ENCODE measurements around the gene TF. TPM values are rescaled to one million over a fixed set of nuclear protein-coding genes. Genes with fewer than 3 reads are reported as not detected.

The TF gene
- total and polyA plus RNA-seq, 4 donors = 5,045 to 9,659 (median 6,266) TPM

GRCh38 chr3:133697960-133698359 lies 48.2 kb upstream of the TF start:
- no peak overlapping the region for H3K27ac ChIP-seq (ENCODE audit: low read depth in 1 of 2, low read length in 2 of 2)
- WGBS = 93% methylated on average over 2 of the region's 2 CpGs
- no peak for TF ChIP-seq RXRA (IDR thresholded peaks at IDR 0.05)
- no peak for TF ChIP-seq GABPA (IDR thresholded peaks at IDR 0.05 in 1 of 2, conservative IDR thresholded peaks at IDR 0.05 in 1 of 2)
- no peak for TF ChIP-seq CTCF (IDR thresholded peaks at IDR 0.05; ENCODE audit: low read depth, low read length, missing input control)
- TF ChIP-seq FOXA1 (IDR thresholded peaks at IDR 0.05) = no peak
- no peak for TF ChIP-seq RAD21 (IDR thresholded peaks at IDR 0.05)
- no peak for TF ChIP-seq ATF3 (IDR thresholded peaks at IDR 0.05)
- TF ChIP-seq NR2F2 (IDR thresholded peaks at IDR 0.05) = no peak
- TF ChIP-seq REST (IDR thresholded peaks at IDR 0.05) = no peak
- TF ChIP-seq YY1 (IDR thresholded peaks at IDR 0.05) = no peak
- TF ChIP-seq MAX (IDR thresholded peaks at IDR 0.05) = no peak
- no peak for TF ChIP-seq SP1 (IDR thresholded peaks at IDR 0.05)
- no peak for TF ChIP-seq EGR1 (IDR thresholded peaks at IDR 0.05; ENCODE audit: low read depth in 2 of 2)
- no peak for TF ChIP-seq TAF1 (conservative IDR thresholded peaks at IDR 0.05)
- H3K4me1 ChIP-seq (ENCODE audit: control insufficient read depth in 4 of 4, insufficient read depth in 4 of 4, low read length in 3 of 4) = peaks cover 0 to 4% (median 1%) of the 10 kb centered on the region in 4 donors
- no peaks in the 10 kb centered on the region for H3K27me3 ChIP-seq (ENCODE audit: control insufficient read depth in 4 of 4, insufficient read depth in 4 of 4, low read length in 3 of 4)
- DNase-seq (ENCODE audit: low spot score) = no peak
- H3K9me3 ChIP-seq (ENCODE audit: control insufficient read depth in 4 of 4, low read length in 3 of 4) = peaks cover 0 to 5% (median 0%) of the 10 kb centered on the region in 4 donors
- no peaks in the 10 kb centered on the region for H3K36me3 ChIP-seq (ENCODE audit: control insufficient read depth in 4 of 4, insufficient read depth in 3 of 4, low read depth in 1 of 4, low read length in 3 of 4)
- H3K9ac ChIP-seq (ENCODE audit: low read depth in 1 of 2, low read length in 2 of 2) = no peak overlapping the region
- no peak overlapping the region for H3K4me3 ChIP-seq (ENCODE audit: low read depth in 1 of 3, low read length in 3 of 3)

GRCh38 chr3:133699467-133699866 lies 46.7 kb upstream of the TF start:
- peaks cover 0 to 5% (median 0%) of the 10 kb centered on the region in 4 donors for H3K9me3 ChIP-seq (ENCODE audit: control insufficient read depth in 4 of 4, low read length in 3 of 4)
- 91% methylated on average over 2 of the region's 2 CpGs for whole genome bisulfite sequencing

More at GRCh38 chr3:133699467-133699866, 46.7 kb upstream of the TF start:
- no peak overlapping the region for H3K27ac ChIP-seq (ENCODE audit: low read depth in 1 of 2, low read length in 2 of 2)
- DNase-seq (ENCODE audit: low spot score) = no peak
- no peak overlapping the region for H3K9ac ChIP-seq (ENCODE audit: low read depth in 1 of 2, low read length in 2 of 2)
- TF ChIP-seq RXRA (IDR thresholded peaks at IDR 0.05) (no peak), RAD21 (IDR thresholded peaks at IDR 0.05) (no peak), ATF3 (IDR thresholded peaks at IDR 0.05) (no peak), GABPA (IDR thresholded peaks at IDR 0.05 in 1 of 2, conservative IDR thresholded peaks at IDR 0.05 in 1 of 2) (no peak), YY1 (IDR thresholded peaks at IDR 0.05) (no peak), EGR1 (IDR thresholded peaks at IDR 0.05; ENCODE audit: low read depth in 2 of 2) (no peak), TAF1 (conservative IDR thresholded peaks at IDR 0.05) (no peak), HNF4A (conservative IDR thresholded peaks at IDR 0.05) (no peak)
- H3K4me3 ChIP-seq (ENCODE audit: low read depth in 1 of 3, low read length in 3 of 3) = no peak overlapping the region
- no peaks in the 10 kb centered on the region for H3K27me3 ChIP-seq (ENCODE audit: control insufficient read depth in 4 of 4, insufficient read depth in 4 of 4, low read length in 3 of 4)
- H3K4me1 ChIP-seq (ENCODE audit: control insufficient read depth in 4 of 4, insufficient read depth in 4 of 4, low read length in 3 of 4) = peaks cover 0 to 11% (median 7%) of the 10 kb centered on the region in 4 donors
- H3K36me3 ChIP-seq (ENCODE audit: control insufficient read depth in 4 of 4, insufficient read depth in 3 of 4, low read depth in 1 of 4, low read length in 3 of 4) = no peaks in the 10 kb centered on the region
